ENCODE data around the gene SEMA5B. TPM values are rescaled to one million over a fixed set of nuclear protein-coding genes. Genes with fewer than 3 reads are reported as not detected.

Gene SEMA5B
- total and polyA plus RNA-seq, 9 of the 15 experiments (the other 6 are each of a cell fraction or from before 2014, with no cell fraction given): not detected

GRCh38 chr3:122926322-122926721 is 101.2 kb downstream of the SEMA5B start (continued):
- TF ChIP-seq, protein P1, sequence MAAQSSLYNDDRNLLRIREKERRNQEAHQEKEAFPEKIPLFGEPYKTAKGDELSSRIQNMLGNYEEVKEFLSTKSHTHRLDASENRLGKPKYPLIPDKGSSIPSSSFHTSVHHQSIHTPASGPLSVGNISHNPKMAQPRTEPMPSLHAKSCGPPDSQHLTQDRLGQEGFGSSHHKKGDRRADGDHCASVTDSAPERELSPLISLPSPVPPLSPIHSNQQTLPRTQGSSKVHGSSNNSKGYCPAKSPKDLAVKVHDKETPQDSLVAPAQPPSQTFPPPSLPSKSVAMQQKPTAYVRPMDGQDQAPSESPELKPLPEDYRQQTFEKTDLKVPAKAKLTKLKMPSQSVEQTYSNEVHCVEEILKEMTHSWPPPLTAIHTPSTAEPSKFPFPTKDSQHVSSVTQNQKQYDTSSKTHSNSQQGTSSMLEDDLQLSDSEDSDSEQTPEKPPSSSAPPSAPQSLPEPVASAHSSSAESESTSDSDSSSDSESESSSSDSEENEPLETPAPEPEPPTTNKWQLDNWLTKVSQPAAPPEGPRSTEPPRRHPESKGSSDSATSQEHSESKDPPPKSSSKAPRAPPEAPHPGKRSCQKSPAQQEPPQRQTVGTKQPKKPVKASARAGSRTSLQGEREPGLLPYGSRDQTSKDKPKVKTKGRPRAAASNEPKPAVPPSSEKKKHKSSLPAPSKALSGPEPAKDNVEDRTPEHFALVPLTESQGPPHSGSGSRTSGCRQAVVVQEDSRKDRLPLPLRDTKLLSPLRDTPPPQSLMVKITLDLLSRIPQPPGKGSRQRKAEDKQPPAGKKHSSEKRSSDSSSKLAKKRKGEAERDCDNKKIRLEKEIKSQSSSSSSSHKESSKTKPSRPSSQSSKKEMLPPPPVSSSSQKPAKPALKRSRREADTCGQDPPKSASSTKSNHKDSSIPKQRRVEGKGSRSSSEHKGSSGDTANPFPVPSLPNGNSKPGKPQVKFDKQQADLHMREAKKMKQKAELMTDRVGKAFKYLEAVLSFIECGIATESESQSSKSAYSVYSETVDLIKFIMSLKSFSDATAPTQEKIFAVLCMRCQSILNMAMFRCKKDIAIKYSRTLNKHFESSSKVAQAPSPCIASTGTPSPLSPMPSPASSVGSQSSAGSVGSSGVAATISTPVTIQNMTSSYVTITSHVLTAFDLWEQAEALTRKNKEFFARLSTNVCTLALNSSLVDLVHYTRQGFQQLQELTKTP (IDR thresholded peaks at IDR 0.05; ENCODE audit: low read depth in 1 of 2, partially characterized antibody in 2 of 2): no peak
- TF ChIP-seq BHLHE40 (IDR thresholded peaks at IDR 0.05; ENCODE audit: low read length): no peak

- FAIRE-seq: no peak
- TF ChIP-seq SRSF1 (IDR thresholded peaks at IDR 0.05; ENCODE audit: low read depth, low read length): no peak
- TF ChIP-seq, protein P2, sequence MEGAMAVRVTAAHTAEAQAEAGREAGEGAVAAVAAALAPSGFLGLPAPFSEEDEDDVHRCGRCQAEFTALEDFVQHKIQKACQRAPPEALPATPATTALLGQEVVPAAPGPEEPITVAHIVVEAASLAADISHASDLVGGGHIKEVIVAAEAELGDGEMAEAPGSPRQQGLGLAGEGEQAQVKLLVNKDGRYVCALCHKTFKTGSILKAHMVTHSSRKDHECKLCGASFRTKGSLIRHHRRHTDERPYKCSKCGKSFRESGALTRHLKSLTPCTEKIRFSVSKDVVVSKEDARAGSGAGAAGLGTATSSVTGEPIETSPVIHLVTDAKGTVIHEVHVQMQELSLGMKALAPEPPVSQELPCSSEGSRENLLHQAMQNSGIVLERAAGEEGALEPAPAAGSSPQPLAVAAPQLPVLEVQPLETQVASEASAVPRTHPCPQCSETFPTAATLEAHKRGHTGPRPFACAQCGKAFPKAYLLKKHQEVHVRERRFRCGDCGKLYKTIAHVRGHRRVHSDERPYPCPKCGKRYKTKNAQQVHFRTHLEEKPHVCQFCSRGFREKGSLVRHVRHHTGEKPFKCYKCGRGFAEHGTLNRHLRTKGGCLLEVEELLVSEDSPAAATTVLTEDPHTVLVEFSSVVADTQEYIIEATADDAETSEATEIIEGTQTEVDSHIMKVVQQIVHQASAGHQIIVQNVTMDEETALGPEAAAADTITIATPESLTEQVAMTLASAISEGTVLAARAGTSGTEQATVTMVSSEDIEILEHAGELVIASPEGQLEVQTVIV (CRISPR knock-in tag; IDR thresholded peaks at IDR 0.05; ENCODE audit: borderline replicate concordance): no peak
- no peak for TF ChIP-seq ZNF253 (CRISPR knock-in tag; conservative IDR thresholded peaks at IDR 0.05)
- TF ChIP-seq HDAC3 (IDR thresholded peaks at IDR 0.05; ENCODE audit: borderline replicate concordance, partially characterized antibody): no peak
- no peak for TF ChIP-seq ZNF143 (CRISPR knock-in tag; IDR thresholded peaks at IDR 0.05)
- no peak for TF ChIP-seq GATAD2B (IDR thresholded peaks at IDR 0.05; ENCODE audit: borderline replicate concordance)
Observed at GRCh38 chr3:122925756-122926155, 101.8 kb downstream of the SEMA5B start.

More at GRCh38 chr3:122925756-122926155, 101.8 kb downstream of the SEMA5B start:
- Histone ChIP-seq H3K36me3 (ENCODE audit: control insufficient read depth, insufficient read depth, low read length) (no peaks in the 10 kb centered on the region), H3K79me2 (ENCODE audit: control insufficient read depth, insufficient read depth, low read length) (no peaks in the 10 kb centered on the region), H3K4me2 (ENCODE audit: insufficient read depth, low read length) (no peak overlapping the region), H3K9me3 (replicated peaks; ENCODE audit: control insufficient read depth, insufficient read depth, low read depth, low read length) (no peaks in the 10 kb centered on the region), H2AFZ (ENCODE audit: low read depth, low read length) (no peak overlapping the region), H3K4me3 (no peak overlapping the region), H3K27me3 (ENCODE audit: control insufficient read depth in 2 of 2, insufficient read depth in 2 of 2, low read length in 2 of 2) (peaks cover 16 to 80% of the 10 kb centered on the region in 2 experiments; a peak in 4 of 5 replicates), H3K27ac (ENCODE audit: extremely low read depth, low read depth, low read length) (no peak overlapping the region), H3K4me1 (replicated peaks in 1 of 2; ENCODE audit: control insufficient read depth in 2 of 2, insufficient read depth in 2 of 2, low read length in 2 of 2) (peaks cover 0 to 9% of the 10 kb centered on the region in 2 experiments; a peak in 3 of 5 replicates), H4K20me1 (replicated peaks; ENCODE audit: control insufficient read depth, insufficient read depth, low read length) (no peaks in the 10 kb centered on the region), H3K9me1 (ENCODE audit: control insufficient read depth, insufficient read depth, low read length) (no peaks in the 10 kb centered on the region), H3K9ac (ENCODE audit: insufficient read depth in 1 of 2, low read depth in 2 of 2, low read length in 2 of 2) (no peak overlapping the region)
- no peak for ATAC-seq
- in situ Hi-C loops (cut with MboI) (no loop called here), intact Hi-C loops (cut with micrococcal nuclease) (loop anchor here (10.0 kb wide), 1 partner anchor 171 kb away; no protein-coding TSS in a partner anchor)
- no peak for DNase-seq (ENCODE audit: extremely low read depth in 1 of 4, low spot score in 3 of 4)
- CTCF ChIA-PET (ENCODE audit: low intra/inter-chr PET ratio): no interaction called here
- BruUV-seq (replicated peaks): no TSS peak
- POLR2A ChIA-PET: interaction anchor here (0.6 to 0.7 kb wide), 2 partner anchors 106 to 292 kb away, joined by 3 read pairs; no protein-coding TSS in a partner anchor
- 0% methylated on average over 1 of the region's 1 CpG for WGBS (ENCODE audit: insufficient coverage, low coverage, missing lambda C conversion rate)

All from K562 (cell line).